Esophagus muscularis mucosa (tissue), 4 donors: Measurements from ENCODE around the gene FTH1.

Experiments used
- CTCF ChIP-seq, 3 experiments: fragments of 200-600 bp in 2 of 3; fragments of 450-650 bp in 1 of 3; sonication (generic) in 2 of 3; IDR thresholded peaks; one replicate each; pipeline ENCODE4 v1.5.1; 2017 to 2019; ENCODE audit warnings: antibody characterized with exemption in 3 of 3, mild to moderate bottlenecking in 2 of 3, moderate library complexity in 1 of 3
- EP300 ChIP-seq: sonication (generic); formaldehyde crosslinking; IDR thresholded peaks from one replicate; pipeline ENCODE4 v1.6.1; 2017; ENCODE audit warnings: antibody characterized with exemption
- POLR2A ChIP-seq: fragments of 450-650 bp; IDR thresholded peaks from one replicate; pipeline ENCODE4 v1.6.1; 2017; ENCODE audit warnings: antibody characterized with exemption, moderate library complexity, mild to moderate bottlenecking, low read depth
- POLR2AphosphoS5 ChIP-seq, 2 donors: sonication (generic); formaldehyde crosslinking; IDR thresholded peaks; one replicate each; pipeline ENCODE4 v1.6.1; 2017; ENCODE audit warnings: antibody characterized with exemption in 2 of 2

GRCh38 chr11:61975638-61976419 lies 8.4 kb upstream of the FTH1 start:
- TF ChIP-seq CTCF (IDR thresholded peaks at IDR 0.05) (no peak), POLR2A (no peak), POLR2AphosphoS5 (IDR thresholded peaks at IDR 0.05) (no peak), EP300 (no peak)
